K562 (cell line): ENCODE data around the gene RPS2. TPM values are rescaled to one million over a fixed set of nuclear protein-coding genes. Genes with fewer than 3 reads are reported as not detected.

Experiments used
- FOXO4 ChIP-seq: fragments of 450-650 bp; formaldehyde crosslinking; IDR thresholded peaks from 2 replicates; pipeline ENCODE4 v1.4.0; 2020; ENCODE audit warnings: mild to moderate bottlenecking, moderate library complexity
- L3MBTL2 ChIP-seq: fragments of 450-650 bp; IDR thresholded peaks from 2 replicates; pipeline ENCODE4 v1.6.1; 2016; ENCODE audit warnings: mild to moderate bottlenecking, moderate library complexity
- MBD1 ChIP-seq: fragments of 250-450 bp; sonication (Bioruptor Pico); IDR thresholded peaks from 2 replicates; pipeline ENCODE4 v1.8.0; 2022; ENCODE audit warnings: inconsistent platforms
- REST ChIP-seq, 2 experiments: fragments of 450-650 bp; formaldehyde crosslinking in 1 of 2; IDR thresholded peaks; 2 replicates each; pipeline versions ENCODE4 v1.4.0 to v1.6.1; 2014 to 2020; ENCODE audit warnings: mild to moderate bottlenecking in 2 of 2, borderline replicate concordance in 1 of 2, low read depth in 1 of 2
- RNF2 ChIP-seq: sonication (generic); IDR thresholded peaks from 2 replicates; pipeline ENCODE4 v1.6.1; 2016
- SIN3A ChIP-seq, 2 experiments: fragments of 150-350 bp in 1 of 2; IDR thresholded peaks; 2 replicates each; pipeline ENCODE4 v1.6.1; 2011 to 2016; ENCODE audit warnings: borderline replicate concordance in 2 of 2, low read depth in 2 of 2, low read length in 2 of 2, mild to moderate bottlenecking in 2 of 2, moderate library complexity in 2 of 2; ENCODE audit not compliant: control insufficient read depth in 1 of 2
- SP1 ChIP-seq: sonication (generic); formaldehyde crosslinking; IDR thresholded peaks from 2 replicates; pipeline ENCODE4 v1.8.1; 2022; ENCODE audit warnings: mild to moderate bottlenecking, missing genetic modification reagents
- UBTF ChIP-seq, 2 experiments: IDR thresholded peaks; 2 replicates each; pipeline ENCODE4 v1.6.1; 2012; ENCODE audit warnings: improper control_type of control experiment in 2 of 2, low read depth in 2 of 2, low read length in 2 of 2, borderline replicate concordance in 1 of 2
- ZNF24 ChIP-seq: fragments of 450-650 bp; IDR thresholded peaks from 2 replicates; pipeline ENCODE4 v1.6.1; 2016
- ZNF511 ChIP-seq: sonication (generic); formaldehyde crosslinking; IDR thresholded peaks from 2 replicates; pipeline ENCODE4 v1.8.0; 2022; ENCODE audit warnings: mild to moderate bottlenecking, missing genetic modification reagents
- polyA plus RNA-seq, 8 experiments: library from polyadenylated mRNA; depleted of rRNA in 4 of 8; stranded (reverse) in 5 of 8; unstranded in 3 of 8; fragments of >200 nt; fragmentation: Nextera tagmentation in 2 of 8; fragmentation: Illumina TruSeq in 1 of 8; extraction: Ambion mirVana in 2 of 8; extraction: Trizol in 1 of 8; gene quantifications; 2 replicates each; pipeline versions ENCODE4 v1.2.1 to v1.2.3, GENCODE V29; 2011 to 2014; ENCODE audit warnings: inconsistent platforms in 1 of 8, missing spikeins in 1 of 8
- total RNA-seq, 7 experiments: library from RNA; depleted of rRNA in 6 of 7; stranded (reverse); fragments of >200 nt in 6 of 7; fragmentation: Illumina TruSeq in 2 of 7; extraction: Trizol in 2 of 7; gene quantifications; 2 replicates each; pipeline versions ENCODE4 v1.2.1 to v1.2.3, GENCODE V29; 2011 to 2021; ENCODE audit warnings: low replicate concordance in 1 of 7

RPS2 gene
- total and polyA plus RNA-seq, 9 of the 15 experiments (the other 6 are each of a cell fraction or from before 2014, with no cell fraction given), result 834 to 4,794 (median 3,793) TPM

GRCh38 chr16:1991948-1992703 is 27.5 kb upstream of the RPS2 start (continued):
- TF ChIP-seq UBTF (IDR thresholded peaks at IDR 0.05; ENCODE audit: borderline replicate concordance in 1 of 2, low read depth in 2 of 2, low read length in 2 of 2), result peak in 1 of 2 experiments; percentile 75; a peak in 1 of 4 replicates
- TF ChIP-seq ZNF511 (CRISPR knock-in tag), result peak; percentile 82
- TF ChIP-seq REST (IDR thresholded peaks at IDR 0.05; ENCODE audit: borderline replicate concordance), result no peak
- peak; percentile 58; the same call in 1 of the 2 replicates for TF ChIP-seq REST (CRISPR knock-in tag; IDR thresholded peaks at IDR 0.05; ENCODE audit: low read depth)
- peak; percentile 100 for TF ChIP-seq L3MBTL2
- peak; percentile 19; the same call in 1 of the 2 replicates for TF ChIP-seq RNF2
- 0 out of 2 replicates have a peak, but pooled peaks have one; percentile 48 for TF ChIP-seq ZNF24
- TF ChIP-seq MBD1 (CRISPR knock-in tag), result peak; percentile 97
- no peak for TF ChIP-seq FOXO4 (CRISPR knock-in tag)
- peak; percentile 79 for TF ChIP-seq SP1
- TF ChIP-seq SIN3A (IDR thresholded peaks at IDR 0.05; ENCODE audit: borderline replicate concordance in 2 of 2, control insufficient read depth in 1 of 2, low read depth in 2 of 2, low read length in 2 of 2), result peak; percentile 71 to 74; a peak in 3 of 4 replicates
